ENCODE data around the gene RAG1.

DNA sequence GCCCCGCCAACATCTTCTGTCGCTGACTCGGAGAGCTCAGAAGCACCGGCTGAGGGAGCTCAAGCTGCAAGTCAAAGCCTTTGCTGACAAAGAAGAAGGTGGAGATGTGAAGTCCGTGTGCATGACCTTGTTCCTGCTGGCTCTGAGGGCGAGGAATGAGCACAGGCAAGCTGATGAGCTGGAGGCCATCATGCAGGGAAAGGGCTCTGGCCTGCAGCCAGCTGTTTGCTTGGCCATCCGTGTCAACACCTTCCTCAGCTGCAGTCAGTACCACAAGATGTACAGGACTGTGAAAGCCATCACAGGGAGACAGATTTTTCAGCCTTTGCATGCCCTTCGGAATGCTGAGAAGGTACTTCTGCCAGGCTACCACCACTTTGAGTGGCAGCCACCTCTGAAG, 6.7 kb downstream of the RAG1 start:
- TF ChIP-seq EZH2phosphoT487 (IDR thresholded peaks at IDR 0.05; ENCODE audit: low read depth) = no peak
- TF ChIP-seq, protein P1, sequence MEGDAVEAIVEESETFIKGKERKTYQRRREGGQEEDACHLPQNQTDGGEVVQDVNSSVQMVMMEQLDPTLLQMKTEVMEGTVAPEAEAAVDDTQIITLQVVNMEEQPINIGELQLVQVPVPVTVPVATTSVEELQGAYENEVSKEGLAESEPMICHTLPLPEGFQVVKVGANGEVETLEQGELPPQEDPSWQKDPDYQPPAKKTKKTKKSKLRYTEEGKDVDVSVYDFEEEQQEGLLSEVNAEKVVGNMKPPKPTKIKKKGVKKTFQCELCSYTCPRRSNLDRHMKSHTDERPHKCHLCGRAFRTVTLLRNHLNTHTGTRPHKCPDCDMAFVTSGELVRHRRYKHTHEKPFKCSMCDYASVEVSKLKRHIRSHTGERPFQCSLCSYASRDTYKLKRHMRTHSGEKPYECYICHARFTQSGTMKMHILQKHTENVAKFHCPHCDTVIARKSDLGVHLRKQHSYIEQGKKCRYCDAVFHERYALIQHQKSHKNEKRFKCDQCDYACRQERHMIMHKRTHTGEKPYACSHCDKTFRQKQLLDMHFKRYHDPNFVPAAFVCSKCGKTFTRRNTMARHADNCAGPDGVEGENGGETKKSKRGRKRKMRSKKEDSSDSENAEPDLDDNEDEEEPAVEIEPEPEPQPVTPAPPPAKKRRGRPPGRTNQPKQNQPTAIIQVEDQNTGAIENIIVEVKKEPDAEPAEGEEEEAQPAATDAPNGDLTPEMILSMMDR (IDR thresholded peaks at IDR 0.05; ENCODE audit: low read depth, low read length) = no peak

Data from OCI-LY3 (cell line).